CMK (cell line): ENCODE results near the gene EEF1A2.

Experiments
- DNase-seq: peaks from one replicate; pipeline ENCODE4 v3.0.0-alpha.2; 2010; ENCODE audit warnings: low read depth

EEF1A2 gene

DNA sequence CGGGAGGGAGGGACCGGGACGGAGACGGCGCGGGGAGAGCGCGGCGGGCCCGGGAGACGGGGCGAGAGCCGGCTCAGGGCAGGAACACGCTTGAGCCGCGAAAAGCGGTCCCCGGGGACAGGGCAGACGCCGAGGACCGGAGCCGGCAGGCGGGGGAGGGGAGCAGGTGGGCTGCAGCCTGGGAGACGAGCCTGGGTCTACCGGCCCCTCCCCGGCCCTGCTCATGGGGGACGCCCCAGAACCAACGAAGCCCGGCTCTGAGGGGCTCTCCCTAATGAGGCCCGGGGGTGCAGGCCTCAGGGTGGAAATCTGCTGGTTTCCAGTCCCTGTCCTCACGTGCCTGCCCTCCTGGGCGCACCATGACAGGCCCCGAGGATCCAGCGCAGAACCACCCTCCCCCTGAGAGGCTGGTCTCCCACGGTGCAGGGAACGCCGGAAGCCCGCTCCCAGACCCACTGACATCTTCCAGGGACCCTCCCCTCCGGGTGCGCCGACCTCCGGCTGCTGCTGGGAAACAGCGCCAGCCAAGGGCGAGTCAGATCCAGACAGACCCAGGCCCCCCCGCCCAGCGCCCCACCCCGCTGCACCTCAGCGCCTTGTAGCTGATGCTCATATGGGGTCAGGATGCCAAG is 571 bp upstream of the EEF1A2 start:
- DNase-seq, result no peak

DNA sequence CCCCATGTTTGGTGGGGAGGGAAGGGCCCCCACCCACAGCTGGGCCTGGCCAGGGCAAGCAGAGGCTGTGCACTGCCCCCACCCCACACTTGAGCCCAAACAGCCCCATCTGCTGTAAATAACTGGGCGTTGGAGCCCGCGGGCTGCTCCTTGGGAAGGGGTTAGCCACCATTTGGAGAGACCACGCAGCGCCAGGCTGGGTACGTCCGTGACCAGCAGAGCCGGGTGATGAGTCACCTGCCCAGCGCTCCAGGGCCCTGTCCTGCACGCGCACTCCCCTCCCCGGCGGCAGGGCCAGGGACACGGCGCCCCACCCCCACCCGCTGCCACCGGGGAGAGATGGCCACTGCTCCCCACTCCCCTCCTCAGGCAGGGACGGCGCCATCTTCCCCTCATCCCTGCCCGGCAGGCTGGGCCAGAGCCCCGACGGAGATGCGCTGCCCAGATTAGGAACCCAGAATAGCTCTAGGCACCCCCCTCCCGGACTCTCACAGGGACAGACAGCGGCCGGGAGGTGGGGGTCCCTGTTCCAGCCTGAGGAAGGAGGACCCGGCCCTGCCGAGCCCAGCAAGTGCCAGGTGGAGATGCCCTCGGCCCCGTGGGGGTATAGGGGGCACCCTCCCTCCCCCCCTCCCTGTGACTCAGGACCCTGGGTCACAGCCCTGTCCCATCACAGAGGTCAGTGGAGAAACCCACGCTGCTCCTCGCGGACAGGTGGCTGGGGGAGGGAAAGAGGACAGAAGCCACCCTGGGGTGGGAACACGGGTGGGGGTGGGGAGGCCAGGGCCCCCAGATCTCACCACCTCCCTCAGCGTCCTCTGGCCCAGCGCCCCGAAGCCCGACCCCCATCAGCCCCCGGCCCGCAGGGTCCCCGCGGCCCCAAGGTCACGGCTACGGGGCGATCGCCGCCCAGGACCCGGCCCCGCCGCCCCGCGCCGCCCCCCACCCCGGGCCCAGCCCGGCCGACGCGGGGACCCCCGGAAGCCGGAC is 642 bp downstream of the EEF1A2 start:
- no peak for DNase-seq

DNA sequence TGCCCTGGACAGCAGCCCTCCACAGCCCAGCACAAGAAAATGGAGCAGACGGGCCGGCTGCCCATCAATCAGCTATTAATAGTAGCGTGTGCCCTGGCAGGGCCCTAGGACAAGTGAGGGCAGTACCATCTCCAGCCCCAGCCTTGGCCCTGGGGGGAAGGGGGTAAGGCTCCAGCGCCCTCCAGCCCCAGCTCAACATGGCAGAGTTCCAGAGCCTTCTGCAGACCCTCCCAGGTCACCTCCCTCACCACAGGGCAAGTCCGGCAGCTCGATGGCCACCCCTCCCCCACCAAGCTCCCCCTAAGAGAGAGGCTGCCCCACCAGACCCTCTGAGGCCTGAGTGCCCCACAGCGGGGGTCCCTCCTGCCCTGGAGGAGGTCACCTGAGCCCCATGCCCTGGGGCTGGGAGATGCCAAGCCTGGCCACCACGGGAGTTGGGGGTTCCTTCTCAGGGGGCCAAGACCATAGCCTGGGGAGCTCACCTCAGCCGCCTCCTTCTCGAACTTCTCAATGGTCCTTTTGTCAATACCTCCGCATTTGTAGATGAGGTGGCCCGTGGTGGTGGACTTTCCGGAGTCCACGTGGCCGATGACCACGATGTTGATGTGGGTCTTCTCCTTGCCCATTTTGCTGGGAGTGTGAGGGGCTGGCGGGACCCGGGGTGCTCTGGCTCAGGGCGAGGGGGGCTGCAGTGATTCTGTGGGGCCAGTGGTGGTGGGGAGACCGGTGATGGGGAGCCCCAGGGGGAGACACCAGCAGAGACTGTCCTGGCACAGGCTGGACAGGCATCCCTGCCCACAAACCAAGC is 1.5 kb downstream of the EEF1A2 start:
- no peak for DNase-seq

DNA sequence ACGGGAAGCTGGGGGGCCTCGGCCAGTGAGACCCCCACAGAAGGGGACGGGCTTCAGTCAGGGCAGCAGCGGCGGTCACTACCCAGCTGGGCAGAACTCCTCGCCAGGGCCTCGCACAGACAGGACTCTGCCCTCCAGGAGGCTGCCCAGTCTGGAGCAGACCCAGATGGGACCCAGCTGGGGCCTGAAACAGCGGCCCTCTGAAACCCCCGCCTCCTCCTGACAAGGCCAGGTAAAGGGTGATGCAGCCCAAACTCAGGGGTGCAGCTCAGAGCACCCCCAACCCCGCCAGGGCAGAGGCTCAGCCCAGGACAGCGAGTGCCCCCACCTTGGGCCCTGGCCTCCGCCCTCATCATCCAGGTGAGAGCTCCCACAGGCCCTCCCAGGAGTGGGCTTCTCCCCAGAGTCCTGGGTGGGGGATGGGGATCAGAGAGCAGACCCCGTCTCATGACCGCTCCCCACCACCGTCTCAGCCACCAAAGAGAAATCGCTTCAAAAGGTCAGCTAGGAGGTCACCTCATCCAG is 2.2 kb downstream of the EEF1A2 start:
- no peak for DNase-seq

DNA sequence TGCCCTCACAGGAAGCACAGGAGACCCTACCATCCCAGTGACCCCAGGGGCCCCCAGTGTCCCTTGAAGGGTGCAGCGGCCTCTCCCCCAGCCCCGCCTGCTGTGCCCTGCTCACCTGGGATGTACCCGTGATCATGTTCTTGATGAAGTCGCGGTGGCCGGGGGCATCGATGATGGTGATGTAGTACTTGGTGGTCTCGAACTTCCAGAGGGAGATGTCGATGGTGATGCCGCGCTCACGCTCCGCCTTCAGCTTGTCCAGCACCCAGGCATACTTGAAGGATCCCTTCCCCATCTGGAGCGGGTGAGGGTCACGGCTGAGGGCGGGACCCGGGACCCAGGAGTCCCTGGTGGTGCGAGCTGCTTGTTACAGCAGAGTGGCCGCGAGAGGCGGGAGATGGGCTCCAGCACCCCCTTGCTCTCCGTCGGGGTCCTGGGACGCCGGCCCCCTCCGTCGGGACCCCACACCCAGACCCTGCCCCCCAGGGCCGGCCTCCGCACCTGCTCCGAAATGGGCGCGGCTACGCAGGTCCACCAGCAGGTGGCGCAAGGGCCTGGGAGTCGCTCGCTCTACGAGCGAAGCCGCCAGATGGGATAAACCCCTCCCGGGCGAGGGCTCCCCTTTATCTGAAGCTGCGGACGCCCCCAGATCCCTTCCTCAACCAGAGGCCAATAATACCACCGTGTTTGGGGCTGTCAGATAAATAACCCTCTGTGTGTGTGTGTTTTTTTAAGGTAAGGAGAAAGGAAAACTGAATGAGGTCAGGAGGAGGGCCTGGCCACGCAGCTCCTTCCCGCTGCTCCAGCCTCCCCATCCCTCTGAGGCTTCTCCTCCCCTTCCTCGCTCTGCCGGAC is 2.9 kb downstream of the EEF1A2 start:
- no peak for DNase-seq

DNA sequence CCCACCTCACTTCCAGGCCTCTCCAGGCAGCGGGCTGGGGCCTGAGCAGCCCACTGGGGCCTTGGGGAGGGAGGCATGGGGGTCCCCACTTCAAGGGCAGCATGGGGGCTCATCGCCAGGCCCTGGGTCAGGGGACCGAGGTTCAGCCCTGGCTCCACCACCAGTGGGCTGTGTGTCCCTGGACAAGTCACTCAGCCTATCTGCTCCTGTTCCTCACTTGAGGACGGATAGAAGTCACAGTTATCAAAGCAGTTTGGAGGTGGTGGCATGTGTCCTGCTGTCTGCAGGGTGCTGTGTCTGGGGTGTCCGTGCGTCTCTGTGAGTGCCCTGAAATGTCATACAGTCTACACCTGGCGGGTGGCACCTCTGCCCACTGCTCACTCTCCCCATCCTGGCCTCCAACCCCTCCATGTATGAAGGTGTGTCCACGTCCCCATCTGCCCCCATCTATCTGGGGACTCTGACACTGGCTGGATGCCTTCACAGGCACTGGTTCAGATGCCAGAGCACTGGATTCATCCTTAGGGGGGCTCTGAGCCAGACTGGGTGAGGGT is 3.6 kb downstream of the EEF1A2 start:
- DNase-seq, result no peak

DNA sequence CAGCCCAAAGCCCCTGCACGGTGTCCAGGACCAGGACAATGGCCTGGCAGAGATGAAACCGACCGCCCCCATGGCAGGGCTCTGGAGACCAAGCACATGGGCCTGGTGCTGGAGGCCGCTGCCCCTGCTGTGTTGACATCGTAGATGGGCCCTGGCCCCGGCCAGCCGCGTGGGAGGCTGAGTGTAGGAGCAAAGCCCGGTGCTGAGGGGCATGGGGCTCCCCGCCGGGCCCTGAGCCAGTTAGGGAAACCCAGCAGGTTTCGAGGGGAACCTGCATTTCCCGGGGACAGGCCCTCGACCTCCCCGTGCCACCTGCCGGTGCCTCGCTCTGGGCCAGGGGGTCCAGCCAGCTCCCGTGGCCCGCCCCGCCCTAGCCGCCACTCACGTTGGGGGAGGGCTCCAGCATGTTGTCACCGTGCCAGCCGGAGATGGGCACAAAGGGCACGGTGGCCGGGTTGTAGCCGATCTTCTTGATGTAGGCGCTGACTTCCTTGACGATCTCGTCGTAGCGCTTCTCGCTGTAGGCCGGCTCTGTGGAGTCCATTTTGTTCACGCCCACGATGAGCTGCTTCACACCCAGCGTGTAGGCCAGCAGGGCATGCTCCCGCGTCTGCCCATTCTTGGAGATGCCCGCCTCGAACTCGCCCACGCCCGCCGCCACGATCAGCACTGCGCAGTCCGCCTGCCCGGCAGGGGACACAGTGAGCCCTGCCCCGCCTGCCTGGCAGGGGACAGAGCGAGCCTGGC is 4.3 kb downstream of the EEF1A2 start:
- no peak for DNase-seq

DNA sequence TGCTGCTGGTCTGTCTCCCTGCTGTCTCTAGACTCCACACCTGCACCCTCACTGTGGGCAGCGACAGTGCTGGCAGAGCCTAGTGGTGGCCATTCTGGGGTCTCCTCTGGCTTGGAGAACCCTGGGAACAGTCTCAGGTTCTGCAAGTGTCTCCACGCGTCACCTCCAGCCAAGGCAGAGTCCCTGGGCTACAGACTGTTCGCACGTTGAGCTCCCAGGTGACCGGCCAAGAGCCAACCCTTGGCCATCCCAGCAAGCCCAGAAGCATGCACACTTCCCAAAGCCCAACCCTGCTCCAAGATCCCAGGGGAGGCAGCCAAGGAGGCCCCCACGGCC is 4.8 kb downstream of the EEF1A2 start:
- DNase-seq, result no peak

DNA sequence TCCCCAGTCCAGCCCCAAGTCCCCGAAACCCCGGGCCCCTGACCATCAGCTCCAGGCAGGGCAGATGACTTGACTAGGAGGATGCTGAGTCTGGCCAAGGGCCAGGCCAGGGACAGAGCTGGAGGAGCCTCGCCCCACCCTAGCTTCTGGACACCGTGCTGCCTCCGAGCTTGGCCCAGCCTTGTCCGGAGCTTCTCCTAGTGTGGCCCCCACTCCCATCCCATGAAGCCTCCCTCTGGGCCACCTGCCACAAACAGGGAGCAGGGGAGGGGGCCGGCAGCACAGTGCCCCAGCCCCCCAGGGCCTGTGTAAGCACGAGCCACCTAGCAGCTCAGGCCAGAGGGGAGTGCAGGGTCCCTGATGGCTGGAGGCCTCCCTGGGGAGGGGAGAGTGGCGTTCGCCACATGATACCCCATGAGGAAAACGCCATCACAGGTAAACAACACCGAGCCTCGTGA is 5.3 kb downstream of the EEF1A2 start:
- no peak for DNase-seq

DNA sequence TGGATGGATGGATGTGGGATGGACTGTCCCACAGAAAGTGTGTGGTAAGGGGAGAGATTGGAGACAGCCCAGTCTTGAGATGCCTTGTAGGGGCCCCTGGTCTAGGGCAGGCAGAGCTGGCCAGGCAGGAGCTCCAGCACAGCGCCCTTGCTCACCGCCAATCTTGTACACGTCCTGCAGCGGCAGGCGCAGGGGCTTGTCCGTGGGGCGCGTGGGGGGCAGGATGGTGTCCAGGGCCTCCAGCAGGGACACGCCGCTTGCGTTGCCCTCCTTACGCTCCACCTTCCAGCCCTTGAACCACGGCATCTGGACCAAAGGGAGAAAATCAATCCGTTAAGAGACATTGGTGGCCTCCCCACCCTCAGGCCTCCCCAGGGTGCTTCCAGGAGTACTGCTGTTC is 5.9 kb downstream of the EEF1A2 start:
- DNase-seq, result no peak

DNA sequence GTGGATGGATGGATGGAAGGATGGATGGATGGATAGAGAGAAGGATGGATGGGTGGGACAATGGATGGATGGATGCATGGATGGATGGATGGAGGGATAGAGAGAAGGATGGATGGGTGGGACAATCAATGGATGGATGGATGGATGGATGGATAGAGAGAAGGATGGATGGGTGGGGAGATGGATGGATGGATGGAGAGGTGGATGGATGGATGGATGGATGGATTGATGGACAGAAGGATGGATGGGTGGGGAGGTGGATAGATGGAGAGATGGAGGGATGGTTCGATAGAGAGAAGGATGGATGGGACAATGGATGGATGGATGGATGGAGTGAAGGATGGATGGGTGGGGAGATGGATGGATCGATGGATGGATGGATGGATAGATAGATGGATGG is 6.4 kb downstream of the EEF1A2 start:
- no peak for DNase-seq

DNA sequence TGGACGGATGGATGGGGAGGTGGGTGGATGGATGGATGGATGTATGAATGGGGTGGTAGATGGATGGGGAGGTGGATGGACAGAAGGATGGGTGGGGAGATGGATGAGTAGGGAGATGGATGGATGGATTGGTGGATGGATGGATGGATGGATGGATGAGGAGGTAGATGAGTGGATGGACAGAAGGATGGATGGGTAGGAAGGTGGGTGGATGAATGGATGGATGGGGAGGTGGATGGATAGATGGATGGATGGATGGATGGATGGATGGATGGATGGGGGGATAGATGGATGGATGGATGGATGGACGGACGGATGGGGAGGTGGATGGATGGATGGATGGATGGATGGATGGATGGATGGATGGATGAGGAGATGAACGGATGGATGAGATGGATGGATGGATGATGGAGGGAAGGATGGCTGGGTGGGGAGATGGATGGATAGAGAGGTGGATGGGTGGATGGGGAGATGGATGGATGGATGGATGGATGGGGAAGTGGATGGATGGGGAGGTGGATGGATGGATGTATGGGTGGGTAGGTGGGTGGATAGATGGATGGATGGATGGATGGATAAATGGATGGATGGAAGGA is 7.2 kb downstream of the EEF1A2 start:
- DNase-seq, result no peak

DNA sequence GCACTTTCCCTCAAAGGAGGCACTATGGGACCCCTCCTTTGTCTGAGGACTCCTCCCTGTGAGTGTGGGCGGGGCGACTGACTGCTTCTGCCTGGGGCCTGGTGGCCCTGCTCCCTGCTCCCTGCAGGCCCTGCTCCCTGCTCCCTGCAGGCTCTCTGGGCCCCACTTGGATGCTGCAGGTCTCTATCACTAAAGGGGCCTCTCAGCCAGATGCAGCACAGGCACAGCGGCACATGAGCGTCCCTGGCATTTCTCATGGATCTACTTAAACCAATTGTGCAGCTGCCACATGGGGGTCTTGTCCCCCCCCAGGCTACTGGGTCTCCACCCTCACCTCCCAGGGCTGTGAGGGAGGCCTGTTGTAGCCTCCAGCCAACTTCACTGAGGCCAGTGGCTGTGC is 7.8 kb downstream of the EEF1A2 start:
- DNase-seq, result no peak

DNA sequence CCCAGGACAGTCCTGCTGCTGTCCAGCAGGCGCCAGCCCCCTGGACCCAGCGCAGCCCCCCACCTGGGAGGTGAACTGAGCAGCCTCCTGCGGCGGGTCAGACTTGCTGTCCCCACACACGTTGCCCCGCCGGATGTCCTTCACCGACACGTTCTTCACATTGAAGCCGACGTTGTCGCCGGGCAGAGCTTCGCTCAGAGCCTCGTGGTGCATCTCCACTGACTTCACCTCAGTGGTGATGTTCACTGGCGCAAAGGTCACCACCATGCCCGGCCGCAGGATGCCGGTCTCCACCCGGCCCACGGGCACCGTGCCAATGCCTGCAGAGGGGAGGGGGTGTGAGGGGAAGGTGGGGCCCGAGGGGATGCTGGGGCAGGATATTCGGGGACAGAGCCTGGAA is 8.5 kb downstream of the EEF1A2 start:
- DNase-seq, result no peak

DNA sequence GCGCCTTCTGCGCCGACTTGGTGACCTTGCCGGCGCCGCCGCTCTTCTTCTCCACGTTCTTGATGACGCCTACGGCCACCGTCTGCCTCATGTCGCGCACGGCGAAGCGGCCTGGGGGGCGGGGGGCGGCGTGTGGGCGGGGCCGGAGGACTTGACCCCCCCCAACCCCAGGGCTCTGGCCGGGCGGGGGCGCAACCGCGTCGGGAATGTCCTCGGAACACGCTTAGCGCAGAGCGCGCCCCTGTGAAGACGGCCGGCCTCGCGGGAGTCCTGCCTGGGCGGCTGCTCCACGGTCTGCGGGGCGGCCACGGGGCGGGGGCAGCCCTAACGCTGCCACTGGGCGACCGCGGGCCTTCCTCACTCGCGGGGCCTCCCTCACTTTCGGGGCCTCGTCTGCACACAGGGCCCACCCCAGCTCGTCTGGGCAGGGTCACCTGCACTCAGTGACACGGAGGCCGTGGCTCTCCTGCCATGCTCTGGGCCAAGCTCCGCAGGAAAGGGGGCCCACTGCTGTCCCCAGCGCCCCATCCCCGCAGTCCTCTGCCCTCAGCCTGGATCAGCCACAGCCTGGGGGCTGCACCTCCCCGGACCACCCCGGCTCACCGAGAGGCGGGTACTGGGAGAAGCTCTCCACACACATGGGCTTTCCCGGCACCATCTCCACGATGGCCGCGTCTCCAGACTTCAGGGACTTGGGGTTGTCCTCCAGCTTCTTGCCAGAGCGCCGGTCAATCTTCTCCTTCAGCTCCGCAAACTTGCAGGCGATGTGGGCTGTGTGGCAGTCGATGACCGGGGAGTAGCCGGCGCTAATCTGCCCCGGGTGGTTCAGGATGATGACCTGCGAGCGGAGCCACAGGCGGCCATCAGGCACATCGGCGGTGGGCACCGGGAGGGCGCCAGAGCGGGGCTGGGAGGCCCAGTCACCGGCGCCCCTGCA is 10.3 kb downstream of the EEF1A2 start:
- no peak for DNase-seq

DNA sequence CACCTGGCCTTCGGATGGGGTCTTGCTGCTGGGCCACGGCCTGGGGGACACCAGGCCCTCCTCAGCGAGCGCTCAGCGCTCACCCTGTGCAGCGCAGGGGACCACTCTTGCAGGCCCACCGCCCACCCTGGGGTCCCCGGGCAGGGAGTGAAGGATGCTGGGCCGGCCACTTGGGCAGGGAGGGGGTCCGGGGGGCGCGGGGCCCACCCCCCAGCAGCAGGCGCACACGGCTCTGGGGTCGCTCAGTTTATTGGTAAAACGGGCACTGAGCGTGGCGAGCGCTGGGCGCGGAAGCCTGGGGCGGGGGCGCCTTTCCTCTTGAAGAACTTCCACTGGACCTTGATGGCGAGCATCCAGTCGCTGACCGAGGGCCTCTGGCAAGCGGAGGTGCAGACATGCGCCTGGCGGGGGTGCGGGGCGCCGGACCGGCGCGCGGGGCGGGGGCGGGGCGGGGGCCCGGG is 11.1 kb downstream of the EEF1A2 start:
- no peak for DNase-seq

DNA sequence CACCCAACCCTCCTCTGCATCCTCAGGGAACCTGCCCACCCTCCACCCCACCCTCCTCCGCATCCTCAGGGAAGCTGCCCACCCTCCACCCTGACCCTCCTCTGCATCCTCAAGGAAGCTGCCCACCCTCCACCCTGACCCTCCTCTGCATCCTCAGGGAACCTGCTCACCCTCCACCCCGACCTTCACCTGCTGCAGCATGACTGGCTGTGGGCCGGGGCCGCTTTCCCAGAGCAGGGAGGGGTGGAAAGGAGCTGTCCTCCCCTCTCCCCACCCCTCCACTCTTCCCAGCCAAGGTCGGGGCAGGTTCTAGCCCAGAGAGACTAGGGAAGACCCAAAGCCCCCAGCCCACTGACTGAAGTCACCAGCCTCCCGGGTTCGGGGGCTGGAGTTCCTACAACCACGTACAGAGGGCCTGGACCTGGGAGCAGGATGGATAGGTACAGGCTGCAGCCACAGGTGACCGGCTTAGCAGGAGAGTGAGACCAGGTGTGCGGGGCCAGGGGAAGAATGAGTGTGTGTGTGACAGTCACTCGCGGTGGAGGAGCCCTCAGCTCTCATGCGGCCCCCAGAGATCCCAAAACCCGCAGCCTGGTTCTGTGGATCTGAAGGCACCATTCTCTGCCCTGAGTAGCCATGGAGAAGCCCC is 11.6 kb downstream of the EEF1A2 start:
- no peak for DNase-seq

DNA sequence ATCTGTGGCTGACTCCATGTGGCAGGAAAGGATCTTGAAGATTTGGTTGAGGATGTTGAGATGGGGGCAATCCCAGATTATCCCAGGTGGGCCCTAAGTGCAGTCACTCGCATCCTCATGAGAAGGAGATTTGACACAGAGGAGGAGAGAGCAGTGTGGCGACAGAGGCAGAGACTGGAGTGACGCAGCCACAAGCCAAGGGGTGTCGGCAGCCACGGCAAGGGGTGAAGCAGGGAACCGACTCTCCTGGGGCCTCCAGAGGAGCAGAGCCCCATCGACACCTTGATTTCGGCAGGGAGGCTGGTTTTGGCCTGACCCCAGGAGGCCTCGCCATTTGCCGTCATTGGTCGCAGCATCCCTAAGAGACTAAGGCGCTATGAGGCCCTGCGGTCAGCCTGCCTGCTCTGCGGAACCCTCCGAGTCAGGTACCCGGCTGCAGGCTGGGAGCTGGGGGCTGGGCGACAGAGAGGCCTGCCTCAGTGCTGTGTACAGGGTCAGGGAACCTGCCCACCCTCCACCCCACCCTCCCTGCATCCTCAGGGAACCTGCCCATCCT is 12.5 kb downstream of the EEF1A2 start:
- no peak for DNase-seq
